A549 (cell line): ENCODE data around the gene CISTR. TPM values are rescaled to one million over a fixed set of nuclear protein-coding genes. Genes with fewer than 3 reads are reported as not detected.

Experiments
- ATAC-seq, 2 experiments: fragments of 200-7000 bp in 1 of 2; fragments of >200 bp in 1 of 2; cut with Nextera tagmentation in 1 of 2; cut with Tn5 transposase in 1 of 2; 3 replicates each; pipeline versions ENCODE4 v1.8.0 to v1.9.1; 2018 to 2020; ENCODE audit warnings: mild to moderate bottlenecking in 1 of 2, moderate library complexity in 1 of 2
- CTCF ChIA-PET: fragments of 300-600 bp; sonication (Branson Sonifier 250); formaldehyde crosslinking; extraction: SDS; loops from one replicate; lab custom pipeline; 2021; ENCODE audit warnings: antibody characterized with exemption, inconsistent platforms; lab: Yijun Ruan, JAX
- POLR2A ChIA-PET: fragments of 350-600 bp; formaldehyde crosslinking; extraction: SDS; loops from one replicate; lab custom pipeline; 2021; ENCODE audit warnings: antibody characterized with exemption, inconsistent platforms; lab: Yijun Ruan, JAX
- DNase-seq, 2 experiments: peaks; one replicate each; pipeline versions ENCODE4 v3.0.0 to v3.0.0-alpha.2; 2011 to 2016; ENCODE audit warnings: low read depth in 1 of 2, low spot score in 1 of 2
- FAIRE-seq: peaks from 2 replicates; lab custom pipeline; 2011; peaks lifted over from hg19 to GRCh38; lab: Jason Lieb, UNC
- H3K27ac ChIP-seq, 2 experiments: fragments of >200 bp; sonication (Bioruptor Twin); formaldehyde crosslinking; 3 replicates each; pipeline ENCODE4 v1.5.1; 2016 to 2017
- H3K4me1 ChIP-seq: fragments of >200 bp; sonication (Bioruptor Twin); formaldehyde crosslinking; 3 replicates; pipeline ENCODE4 v1.6.1; 2016
- H3K4me2 ChIP-seq: fragments of >200 bp; sonication (Bioruptor Twin); formaldehyde crosslinking; 3 replicates; pipeline ENCODE4 v1.6.1; 2016
- H3K4me3 ChIP-seq: fragments of >200 bp; sonication (Bioruptor Twin); formaldehyde crosslinking; 3 replicates; pipeline ENCODE4 v1.5.1; 2016
- H3K9me3 ChIP-seq: fragments of >200 bp; sonication (Bioruptor Twin); formaldehyde crosslinking; 3 replicates; pipeline ENCODE4 v1.6.1; 2016
- BHLHE40 ChIP-seq: IDR thresholded peaks from 2 replicates; pipeline ENCODE4 v1.6.1; 2012; ENCODE audit warnings: low read depth, low read length, inconsistent platforms
- CBX8 ChIP-seq: fragments of 200-600 bp; sonication (generic); IDR thresholded peaks from 2 replicates; pipeline ENCODE4 v1.6.1; 2016
- CEBPB ChIP-seq, 2 experiments: fragments of >200 bp in 1 of 2; sonication (Bioruptor Twin) in 1 of 2; formaldehyde crosslinking in 1 of 2; IDR thresholded peaks; 2 replicates each; pipeline ENCODE4 v1.6.1; 2012 to 2016
- CTCF ChIP-seq: fragments of >200 bp; sonication (Bioruptor Twin); formaldehyde crosslinking; IDR thresholded peaks from 3 replicates; pipeline ENCODE4 v1.5.1; 2016
- E2F6 ChIP-seq: IDR thresholded peaks from 2 replicates; pipeline ENCODE4 v1.6.1; 2012; ENCODE audit warnings: low read depth, borderline replicate concordance
- EHF ChIP-seq: fragments of 250-450 bp; sonication (Bioruptor Pico); IDR thresholded peaks from 2 replicates; pipeline ENCODE4 v1.5.0; 2020; ENCODE audit warnings: mild to moderate bottlenecking
- ELK1 ChIP-seq: fragments of 150-350 bp; IDR thresholded peaks from 2 replicates; pipeline ENCODE4 v1.6.1; 2014; ENCODE audit warnings: low read depth, mild to moderate bottlenecking, low read length
- ESRRA ChIP-seq: fragments of 150-350 bp; IDR thresholded peaks from 2 replicates; pipeline ENCODE4 v1.6.1; 2014; ENCODE audit warnings: mild to moderate bottlenecking, low read length, borderline replicate concordance
- FOSL2 ChIP-seq, 2 experiments: fragments of 450-650 bp in 1 of 2; fragments of >200 bp in 1 of 2; sonication (Bioruptor Twin) in 1 of 2; formaldehyde crosslinking; IDR thresholded peaks; 2 replicates each; pipeline versions ENCODE4 v1.5.0 to v1.6.1; 2016 to 2020; ENCODE audit warnings: mild to moderate bottlenecking in 1 of 2, moderate library complexity in 1 of 2
- FOXS1 ChIP-seq: fragments of 250-450 bp; sonication (Bioruptor Pico); IDR thresholded peaks from 2 replicates; pipeline ENCODE4 v1.5.0; 2020; ENCODE audit warnings: mild to moderate bottlenecking, moderate library complexity
- HES2 ChIP-seq: fragments of >200 bp; sonication (Bioruptor Twin); formaldehyde crosslinking; IDR thresholded peaks from 2 replicates; pipeline ENCODE4 v1.6.1; 2016
- HOXB13 ChIP-seq: fragments of 250-450 bp; sonication (Bioruptor Pico); IDR thresholded peaks from 2 replicates; pipeline ENCODE4 v1.5.0; 2020; ENCODE audit warnings: low read depth, mild to moderate bottlenecking, moderate library complexity
- JUNB ChIP-seq: fragments of >200 bp; sonication (Bioruptor Twin); formaldehyde crosslinking; IDR thresholded peaks from 2 replicates; pipeline ENCODE4 v1.6.1; 2016
- KDM1A ChIP-seq: fragments of 200-600 bp; sonication (generic); IDR thresholded peaks from 2 replicates; pipeline ENCODE4 v1.6.1; 2016; ENCODE audit warnings: low read depth, mild to moderate bottlenecking
- KDM5A ChIP-seq: fragments of 200-600 bp; sonication (generic); IDR thresholded peaks from 2 replicates; pipeline ENCODE4 v1.6.1; 2016; ENCODE audit warnings: antibody characterized with exemption, mild to moderate bottlenecking
- NR3C1 ChIP-seq: fragments of >200 bp; sonication (Bioruptor Twin); formaldehyde crosslinking; IDR thresholded peaks from 3 replicates; pipeline ENCODE4 v1.6.1; 2017
- PBX3 ChIP-seq: IDR thresholded peaks from 2 replicates; pipeline ENCODE4 v1.6.1; 2012
- POLR2A ChIP-seq: IDR thresholded peaks from 2 replicates; pipeline ENCODE4 v1.6.1; 2012; ENCODE audit warnings: mild to moderate bottlenecking, low read length
- RAD21 ChIP-seq, 2 experiments: fragments of >200 bp in 1 of 2; sonication (Bioruptor Twin) in 1 of 2; formaldehyde crosslinking in 1 of 2; IDR thresholded peaks in 1 of 2; conservative IDR thresholded peaks in 1 of 2; 2 replicates in 1 of 2; 3 replicates in 1 of 2; pipeline ENCODE4 v1.6.1; 2012 to 2018; ENCODE audit warnings: inconsistent platforms in 1 of 2
- RCOR1 ChIP-seq: fragments of 150-350 bp; IDR thresholded peaks from 2 replicates; pipeline ENCODE4 v1.6.1; 2014; ENCODE audit warnings: antibody characterized with exemption, low read length, low read depth
- RFX5 ChIP-seq: fragments of 450-650 bp; IDR thresholded peaks from 2 replicates; pipeline ENCODE4 v1.7.1; 2014; ENCODE audit warnings: antibody characterized with exemption, mild to moderate bottlenecking, moderate library complexity
- SMC3 ChIP-seq: fragments of >200 bp; sonication (Bioruptor Twin); formaldehyde crosslinking; IDR thresholded peaks from 3 replicates; pipeline ENCODE4 v1.6.1; 2018; ENCODE audit warnings: inconsistent platforms
- ZNF302 ChIP-seq: fragments of 250-450 bp; sonication (Bioruptor Pico); IDR thresholded peaks from 2 replicates; pipeline ENCODE4 v1.9.0; 2021; ENCODE audit warnings: inconsistent platforms, mild to moderate bottlenecking, moderate library complexity
- WGBS: methylation state at CpG from one replicate; pipeline ENCODE4 v1.1.6; 2017; ENCODE audit errors: missing lambda C conversion rate; 5-methylcytosine and 5-hydroxymethylcytosine counted together
- polyA plus RNA-seq, 4 experiments: library from polyadenylated mRNA; depleted of rRNA in 3 of 4; stranded (reverse); fragments of >200 nt; fragmentation: RNase III in 1 of 4; extraction: RNeasy Plus Mini Kit Qiagen cat#74134 plus additional on column Dnase treatment in 1 of 4; gene quantifications; 2 replicates in 3 of 4; 3 replicates in 1 of 4; pipeline ENCODE4 v1.2.3, GENCODE V29; 2011 to 2017

Gene CISTR
- polyA plus RNA-seq, 2 of the 4 experiments (the other 2 are of a cell fraction) = not detected

- no peak for ATAC-seq
- CTCF ChIA-PET = interaction anchor here (0.9 to 3.3 kb wide), 5 partner anchors 9 to 147 kb away, joined by 3 to 9 read pairs (median 4); no protein-coding TSS in a partner anchor
These were observed 44.1 kb upstream of the CISTR start for GRCh38 chr12:53795927-53796326.

GRCh38 chr12:53793221-53793620 is 41.4 kb upstream of the CISTR start:
- no peak overlapping the region; a peak in 1 of 6 replicates for H3K27ac ChIP-seq
- no peak for DNase-seq
- POLR2A ChIA-PET = no interaction called here
- TF ChIP-seq HES2 (no peak), BHLHE40 (no peak), E2F6 (no peak), FOSL2 (IDR thresholded peaks at IDR 0.05) (no peak), FOSL2 (CRISPR knock-in tag; IDR thresholded peaks at IDR 0.05) (no peak), RFX5 (no peak)
- TF ChIP-seq, all 56 proteins: peak for 0
- WGBS = 37% methylated on average over 2 of the region's 2 CpGs
- ATAC-seq (no peak), FAIRE-seq (no peak)
- CTCF ChIA-PET = interaction anchor here (0.9 to 2.6 kb wide), 8 partner anchors 11 to 161 kb away, joined by 3 to 11 read pairs (median 4); no protein-coding TSS in a partner anchor
- Histone ChIP-seq H3K4me3 (no peak overlapping the region), H3K4me2 (no peak overlapping the region), H3K9me3 (no peaks in the 10 kb centered on the region), H3K4me1 (peaks cover 22% of the 10 kb centered on the region; the same call in 2 of the 3 replicates)

More at GRCh38 chr12:53795927-53796326, 44.1 kb upstream of the CISTR start:
- H3K4me1 ChIP-seq = peaks cover 24% of the 10 kb centered on the region; the same call in 2 of the 3 replicates
- no peak for FAIRE-seq
- TF ChIP-seq E2F6 (no peak), RAD21 (conservative IDR thresholded peaks at IDR 0.05 in 1 of 2, IDR thresholded peaks at IDR 0.05 in 1 of 2) (no peak), ZNF302 (no peak), CBX8 (no peak), EHF (CRISPR knock-in tag) (no peak), SMC3 (no peak), POLR2A (no peak), CEBPB (IDR thresholded peaks at IDR 0.05) (no peak), NR3C1 (no peak), KDM1A (no peak), RCOR1 (no peak), PBX3 (no peak), FOXS1 (CRISPR knock-in tag) (no peak), ELK1 (no peak), HES2 (no peak)
- H3K9me3 ChIP-seq = no peaks in the 10 kb centered on the region
- no peak for DNase-seq
- POLR2A ChIA-PET = no interaction called here
- no peak overlapping the region for H3K27ac ChIP-seq
- no peak overlapping the region for H3K4me2 ChIP-seq
- 50% methylated on average over 6 of the region's 6 CpGs for WGBS
- H3K4me3 ChIP-seq = no peak overlapping the region

- DNase-seq (peak in 1 of 2 experiments; percentile 42), ATAC-seq (0 out of 6 replicates have a peak, but pooled peaks of 1 of the 2 experiments have one; percentile 51), FAIRE-seq (no peak)
- no peaks in the 10 kb centered on the region for H3K9me3 ChIP-seq
- no peak overlapping the region for H3K4me3 ChIP-seq
- peaks cover 9% of the 10 kb centered on the region; the same call in 1 of the 3 replicates for H3K4me1 ChIP-seq
- CTCF ChIA-PET = interaction anchor here (1.1 to 2.6 kb wide), 15 partner anchors 9 to 196 kb away, joined by 3 to 11 read pairs (median 5); no protein-coding TSS in a partner anchor
- WGBS = 5% methylated on average over 1 of the region's 1 CpG
- POLR2A ChIA-PET = no interaction called here
- H3K27ac ChIP-seq = no peak overlapping the region
- H3K4me2 ChIP-seq = no peak overlapping the region
- TF ChIP-seq CTCF (peak; percentile 54), HOXB13 (no peak), ESRRA (no peak), RAD21 (conservative IDR thresholded peaks at IDR 0.05 in 1 of 2, IDR thresholded peaks at IDR 0.05 in 1 of 2) (peak; percentile 40 to 53; a peak in 4 of 5 replicates), KDM5A (no peak), JUNB (no peak), SMC3 (peak; percentile 60; the same call in 2 of the 3 replicates), EHF (CRISPR knock-in tag) (no peak)
These were observed 40.1 kb upstream of the CISTR start for GRCh38 chr12:53791735-53792326.
